Pancreas (tissue), 10 donors: ENCODE results near the gene GPR25. TPM values are rescaled to one million over a fixed set of nuclear protein-coding genes. Genes with fewer than 3 reads are reported as not detected.

ENCODE experiments used
- ATAC-seq, 4 donors: fragments of 200-7000 bp; cut with Tn5 transposase; one replicate each; pipeline versions ENCODE4 v1.8.0 to v1.9.1; 2020; ENCODE audit warnings: mild to moderate bottlenecking in 4 of 4, moderate library complexity in 4 of 4
- DNase-seq, 6 donors: peaks; one replicate each; pipeline ENCODE4 v3.0.0-alpha.2; 2020
- FAIRE-seq: peaks from 2 replicates; lab custom pipeline; 2012; peaks lifted over from hg19 to GRCh38; lab: Jason Lieb, UNC
- H3K27ac ChIP-seq, 4 donors: fragments of 200-600 bp; sonication (generic); 1 replicate in 3 of 4; 2 replicates in 1 of 4; pipeline versions ENCODE4 v1.5.0 to v1.8.0; 2020
- H3K27me3 ChIP-seq, 4 donors: fragments of 200-600 bp; one replicate each; pipeline ENCODE4 v1.8.0; 2021
- H3K36me3 ChIP-seq, 3 donors: fragments of 200-600 bp; sonication (generic) in 1 of 3; one replicate each; pipeline versions ENCODE4 v1.5.0 to v1.8.0; 2020 to 2021
- H3K4me1 ChIP-seq, 3 donors: fragments of 200-600 bp; one replicate each; pipeline ENCODE4 v1.8.0; 2021
- H3K4me3 ChIP-seq, 4 donors: fragments of 200-600 bp; sonication (generic) in 2 of 4; one replicate each; pipeline versions ENCODE4 v1.5.0 to v1.8.0; 2020 to 2021
- H3K9me3 ChIP-seq, 4 donors: fragments of 200-600 bp; one replicate each; pipeline ENCODE4 v1.8.0; 2021
- WGBS, 2 donors: extraction: QIAGEN DNeasy Blood & Tissue Kit; methylation state at CpG; one replicate each; pipeline ENCODE4 v1.1.7; 2013; 5-methylcytosine and 5-hydroxymethylcytosine counted together
- intact Hi-C, 3 donors: fragments of 100-400 bp; cut with DNase I; formaldehyde crosslinking; loops; one replicate each; pipeline versions ENCODE4 v1.11.1 to v1.14.2; 2022
- polyA plus RNA-seq, 2 donors: library from polyadenylated mRNA; stranded (reverse); fragments of 200-250 nt; gene quantifications; one replicate each; pipeline ENCODE4 v1.2.3, GENCODE V29; 2013
- total RNA-seq, 6 donors: library from RNA; stranded (reverse); fragmentation: NEBNext Ultra II Directional in 4 of 6; extraction: Animal tissue kit (Norgen Biotek cat#: 25700) in 4 of 6; gene quantifications; one replicate each; pipeline versions ENCODE4 v1.2.1 to v1.2.4, GENCODE V29; 2021 to 2023
- TF ChIP-seq, protein P1 (sequence below), 4 donors: fragments of 200-600 bp; sonication (generic) in 3 of 4; IDR thresholded peaks; one replicate each; pipeline versions ENCODE4 v1.5.0 to v1.8.0; 2021; ENCODE audit warnings: antibody characterized with exemption in 4 of 4
- donor health status: healthy with polysubstance abuse.
- donor health status: DM: no; HTN: no; CAD: no; lungs with moderate emphysema.
- donor health status: DM: no; HTN: no; CAD: no.
- donor health status: control.
- donor health status: control.
- donor health status: Bipolar disorder and iron deficiency.
- donor health status: DM: yes; HTN: yes; CAD: no.
- donor health status: DM: no; HTN: no; CAD: no.
- donor health status: DM: no; HTN: no; CAD: no.
- donor health status: DM: yes; HTN: yes; CAD: no.

The GPR25 gene
- total and polyA plus RNA-seq, 8 donors = 0.31 TPM; not detected in 7

DNA sequence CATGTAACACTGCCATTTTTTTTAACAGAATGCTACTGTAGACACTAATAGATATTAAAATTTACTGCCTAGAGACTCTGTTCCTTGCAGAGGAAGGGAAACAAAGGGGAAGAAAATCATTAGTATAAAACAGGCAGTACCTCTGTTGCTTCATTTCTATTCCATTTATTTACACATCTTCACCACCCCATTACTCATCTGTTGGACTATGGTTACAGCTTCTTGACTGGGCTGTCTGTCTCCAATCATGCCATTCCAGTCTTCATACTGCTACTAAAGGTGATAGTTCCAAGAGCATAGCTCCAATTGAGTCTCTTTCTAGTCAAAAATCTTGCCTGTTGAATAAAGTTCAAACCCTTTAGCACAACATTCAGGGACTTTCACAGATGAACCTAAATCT is 22.2 kb upstream of the GPR25 start:
- Histone ChIP-seq H3K4me3 (no peak overlapping the region), H3K4me1 (no peaks in the 10 kb centered on the region), H3K27ac (no peak overlapping the region), H3K36me3 (peaks cover 0 to 26% (median 3%) of the 10 kb centered on the region in 3 donors), H3K9me3 (no peaks in the 10 kb centered on the region), H3K27me3 (no peaks in the 10 kb centered on the region)
- ATAC-seq (no peak), DNase-seq (no peak), FAIRE-seq (no peak)
- TF ChIP-seq, protein P1, sequence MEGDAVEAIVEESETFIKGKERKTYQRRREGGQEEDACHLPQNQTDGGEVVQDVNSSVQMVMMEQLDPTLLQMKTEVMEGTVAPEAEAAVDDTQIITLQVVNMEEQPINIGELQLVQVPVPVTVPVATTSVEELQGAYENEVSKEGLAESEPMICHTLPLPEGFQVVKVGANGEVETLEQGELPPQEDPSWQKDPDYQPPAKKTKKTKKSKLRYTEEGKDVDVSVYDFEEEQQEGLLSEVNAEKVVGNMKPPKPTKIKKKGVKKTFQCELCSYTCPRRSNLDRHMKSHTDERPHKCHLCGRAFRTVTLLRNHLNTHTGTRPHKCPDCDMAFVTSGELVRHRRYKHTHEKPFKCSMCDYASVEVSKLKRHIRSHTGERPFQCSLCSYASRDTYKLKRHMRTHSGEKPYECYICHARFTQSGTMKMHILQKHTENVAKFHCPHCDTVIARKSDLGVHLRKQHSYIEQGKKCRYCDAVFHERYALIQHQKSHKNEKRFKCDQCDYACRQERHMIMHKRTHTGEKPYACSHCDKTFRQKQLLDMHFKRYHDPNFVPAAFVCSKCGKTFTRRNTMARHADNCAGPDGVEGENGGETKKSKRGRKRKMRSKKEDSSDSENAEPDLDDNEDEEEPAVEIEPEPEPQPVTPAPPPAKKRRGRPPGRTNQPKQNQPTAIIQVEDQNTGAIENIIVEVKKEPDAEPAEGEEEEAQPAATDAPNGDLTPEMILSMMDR (IDR thresholded peaks at IDR 0.05) = no peak
- intact Hi-C loops = no loop called here

DNA sequence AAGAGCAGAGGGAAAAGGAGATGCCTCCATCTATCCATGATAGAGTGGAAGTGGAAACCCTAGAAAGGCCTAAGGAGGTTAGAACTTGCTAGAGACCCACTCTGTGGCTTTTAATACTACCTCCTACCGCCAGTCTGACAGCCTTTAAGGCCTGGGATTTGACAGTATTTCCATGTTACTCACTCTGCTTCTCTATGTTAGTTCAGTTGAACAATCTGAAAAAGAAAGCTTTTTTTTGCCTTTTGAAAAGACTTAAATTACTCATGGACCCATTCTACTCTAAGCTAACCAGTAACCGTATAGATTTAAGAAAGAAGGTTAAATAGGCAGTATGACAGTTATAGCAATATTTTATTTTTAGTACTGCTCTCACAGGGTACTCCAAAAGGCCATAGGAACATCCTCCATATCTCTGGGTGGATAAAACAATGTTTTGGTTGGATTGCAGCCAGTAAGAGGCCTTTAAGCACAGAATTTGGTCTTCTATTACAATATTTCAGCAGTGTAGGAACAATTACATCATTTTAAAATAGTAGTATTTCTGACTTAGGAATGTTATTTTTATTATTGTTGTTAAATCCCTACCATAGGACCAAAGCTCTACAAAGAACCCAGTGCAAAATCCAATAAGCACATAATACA is 15.9 kb upstream of the GPR25 start:
- no peak for FAIRE-seq

DNA sequence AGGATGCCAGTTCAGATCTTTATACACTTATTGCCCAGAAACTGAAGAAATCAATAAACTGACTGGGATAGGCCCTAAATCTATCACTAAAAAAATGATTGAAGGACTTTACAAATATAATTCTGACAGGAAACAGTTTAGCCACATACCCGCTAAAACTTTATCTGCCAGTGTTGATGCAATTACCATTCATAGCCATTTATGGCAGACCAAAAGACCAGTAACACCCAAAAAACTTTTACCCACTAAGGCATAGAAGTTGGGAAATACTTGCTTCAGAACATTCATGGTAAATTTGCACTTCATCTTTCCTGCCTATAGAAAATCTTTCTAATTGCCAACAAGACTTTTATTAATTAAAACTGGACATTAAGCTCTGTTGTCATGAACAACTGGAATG is 15.0 kb upstream of the GPR25 start:
- WGBS, 2 donors = 87 to 96% methylated on average over 1 of the region's 1 CpG
- FAIRE-seq = no peak
- Histone ChIP-seq H3K27me3 (no peaks in the 10 kb centered on the region), H3K27ac (no peak overlapping the region), H3K4me1 (no peaks in the 10 kb centered on the region), H3K36me3 (peaks cover 0 to 18% (median 0%) of the 10 kb centered on the region in 3 donors), H3K9me3 (no peaks in the 10 kb centered on the region), H3K4me3 (no peak overlapping the region)
- TF ChIP-seq, protein P1 (IDR thresholded peaks at IDR 0.05) = no peak
- no peak for ATAC-seq
- DNase-seq = no peak
- intact Hi-C loops = no loop called here

More for the DNA sequence above, 15.9 kb upstream of the GPR25 start:
- peaks cover 0 to 18% (median 0%) of the 10 kb centered on the region in 3 donors for H3K36me3 ChIP-seq
- no peak for ATAC-seq
- no peak overlapping the region for H3K4me3 ChIP-seq
- no peak overlapping the region for H3K27ac ChIP-seq
- no peak for DNase-seq
- intact Hi-C loops = no loop called here
- WGBS, 2 donors = 88 to 96% methylated on average over 2 of the region's 2 CpGs
- H3K9me3 ChIP-seq = no peaks in the 10 kb centered on the region
- no peaks in the 10 kb centered on the region for H3K4me1 ChIP-seq
- TF ChIP-seq, protein P1 (IDR thresholded peaks at IDR 0.05) = no peak
- no peaks in the 10 kb centered on the region for H3K27me3 ChIP-seq

DNA sequence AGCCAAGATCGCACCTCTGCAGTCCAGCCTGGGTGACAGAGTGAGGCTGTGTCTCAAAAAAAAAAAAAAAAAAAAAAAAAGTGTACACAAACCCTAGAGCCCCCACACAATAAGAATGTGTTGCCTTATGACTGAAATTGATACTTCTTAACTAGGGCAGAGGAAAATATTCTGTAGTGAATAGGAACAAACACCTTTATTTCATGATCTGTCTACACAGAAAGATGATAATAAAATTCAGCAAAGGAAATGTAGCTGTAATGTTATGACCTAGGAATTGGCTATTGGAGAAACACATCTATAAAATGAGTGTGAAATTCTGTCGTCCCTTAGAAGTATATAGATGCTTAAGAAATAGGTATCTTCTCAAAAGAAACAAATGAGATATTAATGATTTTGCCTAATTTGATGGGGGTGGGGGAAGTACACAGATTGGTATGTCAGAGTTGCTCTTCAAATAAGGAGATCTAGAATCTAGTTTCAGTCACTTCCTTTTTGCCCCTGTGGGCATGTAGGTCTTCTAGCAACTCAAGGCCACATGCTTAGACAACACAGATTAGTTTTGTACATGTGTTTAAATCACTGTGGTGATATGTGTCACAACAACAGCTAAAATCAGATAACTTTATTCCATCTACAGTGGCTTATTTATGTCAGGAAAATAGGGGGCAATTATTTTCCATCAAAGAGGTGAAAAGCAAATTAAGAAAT is 10.7 kb upstream of the GPR25 start:
- ATAC-seq (no peak), FAIRE-seq (no peak), DNase-seq (no peak)
- intact Hi-C loops = no loop called here
- Histone ChIP-seq H3K4me1 (no peaks in the 10 kb centered on the region), H3K27ac (no peak overlapping the region), H3K9me3 (no peaks in the 10 kb centered on the region), H3K36me3 (peaks cover 0 to 3% (median 0%) of the 10 kb centered on the region in 3 donors), H3K4me3 (no peak overlapping the region), H3K27me3 (no peaks in the 10 kb centered on the region)
- TF ChIP-seq, protein P1 (IDR thresholded peaks at IDR 0.05) = no peak
- 86 to 91% methylated on average over 2 of the region's 2 CpGs for WGBS, 2 donors
